H1 (cell line): ENCODE results near the gene MIDN. TPM values are rescaled to one million over a fixed set of nuclear protein-coding genes. Genes with fewer than 3 reads are reported as not detected.

Experiments
- CTCF ChIA-PET: fragments of 300-600 bp; sonication (Branson Sonifier 250); formaldehyde crosslinking; loops from one replicate; lab custom pipeline; 2021; ENCODE audit not compliant: partially characterized antibody; lab: Charles Lee
- POLR2A ChIA-PET: fragments of 300-600 bp; sonication (Branson Sonifier 250); formaldehyde crosslinking; loops from one replicate; lab custom pipeline; 2021; ENCODE audit warnings: inconsistent platforms; ENCODE audit not compliant: partially characterized antibody; lab: Charles Lee
- DNase-seq, 2 experiments: peaks; one replicate each; pipeline versions ENCODE4 v3.0.0 to v3.0.0-alpha.2; 2010 to 2022; ENCODE audit warnings: low spot score in 2 of 2, low read depth in 1 of 2, mixed read lengths in 1 of 2
- FAIRE-seq: peaks from 2 replicates; lab custom pipeline; 2011; peaks lifted over from hg19 to GRCh38; lab: Jason Lieb, UNC
- H2AFZ ChIP-seq: 2 replicates; pipeline ENCODE4 v1.8.1; 2012; ENCODE audit warnings: low read length, inconsistent platforms
- H2AK5ac ChIP-seq: 2 replicates; pipeline ENCODE4 v1.6.1; 2013; ENCODE audit warnings: low read depth, low read length
- H2BK120ac ChIP-seq: replicated peaks from 2 replicates; pipeline ENCODE3; 2013; ENCODE audit warnings: low read depth, low read length, inconsistent platforms
- H2BK12ac ChIP-seq: 2 replicates; pipeline ENCODE4 v1.6.1; 2013; ENCODE audit warnings: low read depth, low read length
- H2BK15ac ChIP-seq: 2 replicates; pipeline ENCODE4 v1.6.1; 2013; ENCODE audit warnings: low read length
- H2BK20ac ChIP-seq: 2 replicates; pipeline ENCODE4 v1.6.1; 2013; ENCODE audit warnings: low read length
- H2BK5ac ChIP-seq: 2 replicates; pipeline ENCODE4 v1.6.1; 2013; ENCODE audit warnings: low read depth, low read length
- H3K14ac ChIP-seq: 2 replicates; pipeline ENCODE4 v1.6.1; 2013; ENCODE audit warnings: inconsistent platforms; ENCODE audit not compliant: insufficient read length
- H3K18ac ChIP-seq: 2 replicates; pipeline ENCODE4 v1.6.1; 2013; ENCODE audit warnings: low read length; ENCODE audit errors: extremely low read depth
- H3K23ac ChIP-seq: 2 replicates; pipeline ENCODE4 v1.6.1; 2013; ENCODE audit warnings: inconsistent platforms; ENCODE audit not compliant: insufficient read length
- H3K23me2 ChIP-seq: 2 replicates; pipeline ENCODE4 v1.6.1; 2013; ENCODE audit warnings: low read depth, low read length
- H3K27ac ChIP-seq: 2 replicates; pipeline ENCODE4 v1.6.1; 2011; ENCODE audit warnings: low read depth, low read length, inconsistent platforms
- H3K27me3 ChIP-seq, 4 experiments: replicated peaks in 1 of 4; 1 replicate in 1 of 4; 2 replicates in 3 of 4; pipeline versions ENCODE4 v1.6.1 to v1.8.1; 2011 to 2013; ENCODE audit warnings: low read length in 3 of 4, mild to moderate bottlenecking in 3 of 4, inconsistent platforms in 2 of 4, mixed read lengths in 2 of 4, moderate library complexity in 1 of 4; ENCODE audit not compliant: control insufficient read depth in 3 of 4, insufficient read depth in 3 of 4; ENCODE audit errors: extremely low read depth in 1 of 4
- H3K36me3 ChIP-seq, 4 experiments: 2 replicates each; pipeline versions ENCODE4 v1.6.1 to v1.8.1; 2011 to 2013; ENCODE audit warnings: mild to moderate bottlenecking in 4 of 4, low read length in 3 of 4, moderate library complexity in 2 of 4, control low read depth in 1 of 4, inconsistent platforms in 1 of 4; ENCODE audit not compliant: insufficient read depth in 4 of 4, control insufficient read depth in 2 of 4
- H3K4ac ChIP-seq: replicated peaks from 2 replicates; pipeline ENCODE3; 2013; ENCODE audit warnings: low read length, low read depth, mixed read lengths, inconsistent platforms; ENCODE audit not compliant: insufficient read length
- H3K4me1 ChIP-seq, 4 experiments: replicated peaks in 1 of 4; 1 replicate in 1 of 4; 2 replicates in 3 of 4; pipeline versions ENCODE4 v1.6.1 to v1.8.1; 2011 to 2013; ENCODE audit warnings: low read length in 3 of 4, inconsistent platforms in 2 of 4, mixed read lengths in 1 of 4; ENCODE audit not compliant: insufficient read depth in 4 of 4, control insufficient read depth in 3 of 4
- H3K4me2 ChIP-seq, 2 experiments: 2 replicates each; pipeline versions ENCODE4 v1.6.1 to v1.8.1; 2011 to 2013; ENCODE audit warnings: low read depth in 2 of 2, low read length in 2 of 2, control low read depth in 1 of 2, inconsistent platforms in 1 of 2, mild to moderate bottlenecking in 1 of 2; ENCODE audit not compliant: insufficient read depth in 1 of 2
- H3K4me3 ChIP-seq, 4 experiments: fragments of 200-600, 300-600 bp in 1 of 4; sonication (generic), shearing (Covaris generic), sonication (Bioruptor Twin) in 1 of 4; 2 replicates each; pipeline versions ENCODE4 v1.5.1 to v1.8.1; 2011 to 2016; ENCODE audit warnings: low read length in 4 of 4, low read depth in 3 of 4, control low read depth in 2 of 4, inconsistent platforms in 2 of 4, mild to moderate bottlenecking in 2 of 4, mixed read lengths in 1 of 4, moderate library complexity in 1 of 4; ENCODE audit not compliant: insufficient read depth in 2 of 4; ENCODE audit errors: extremely low read depth in 1 of 4
- H3K56ac ChIP-seq: replicated peaks from 2 replicates; pipeline ENCODE3; 2013; ENCODE audit warnings: low read depth, mild to moderate bottlenecking, mixed read lengths, low read length, inconsistent platforms; ENCODE audit not compliant: insufficient read length
- H3K79me1 ChIP-seq: 2 replicates; pipeline ENCODE4 v1.6.1; 2013; ENCODE audit warnings: low read depth, low read length, control low read depth
- H3K79me2 ChIP-seq, 2 experiments: 2 replicates each; pipeline versions ENCODE4 v1.6.1 to v1.8.1; 2012 to 2013; ENCODE audit warnings: low read length in 2 of 2, mild to moderate bottlenecking in 2 of 2, inconsistent platforms in 1 of 2; ENCODE audit not compliant: insufficient read depth in 2 of 2, control insufficient read depth in 1 of 2
- H3K9ac ChIP-seq, 4 experiments: replicated peaks in 1 of 4; 1 replicate in 1 of 4; 2 replicates in 3 of 4; pipeline versions ENCODE4 v1.6.1 to v1.8.1; 2011 to 2013; ENCODE audit warnings: low read depth in 3 of 4, low read length in 3 of 4, control low read depth in 2 of 4, mild to moderate bottlenecking in 2 of 4, moderate library complexity in 2 of 4, inconsistent platforms in 1 of 4; ENCODE audit errors: extremely low read depth in 1 of 4
- H3K9me3 ChIP-seq, 2 experiments: 2 replicates each; pipeline versions ENCODE4 v1.6.1 to v1.8.1; 2012 to 2013; ENCODE audit warnings: mild to moderate bottlenecking in 2 of 2, moderate library complexity in 2 of 2, control low read depth in 1 of 2, inconsistent platforms in 1 of 2, low read depth in 1 of 2, low read length in 1 of 2, mixed read lengths in 1 of 2; ENCODE audit not compliant: insufficient read depth in 2 of 2
- H4K20me1 ChIP-seq, 2 experiments: replicated peaks in 1 of 2; 2 replicates each; pipeline versions ENCODE3 to v1.8.1; 2011 to 2013; ENCODE audit warnings: inconsistent platforms in 2 of 2, low read length in 2 of 2, mild to moderate bottlenecking in 1 of 2; ENCODE audit not compliant: insufficient read depth in 2 of 2, control insufficient read depth in 1 of 2
- H4K5ac ChIP-seq: 2 replicates; pipeline ENCODE4 v1.6.1; 2013; ENCODE audit warnings: low read length, low read depth, mixed read lengths, inconsistent platforms; ENCODE audit not compliant: insufficient read length
- H4K8ac ChIP-seq: 2 replicates; pipeline ENCODE4 v1.8.0; 2013; ENCODE audit warnings: mild to moderate bottlenecking, moderate library complexity, low read length, inconsistent platforms; ENCODE audit not compliant: insufficient read depth; ENCODE audit errors: extremely low read depth
- H4K91ac ChIP-seq: replicated peaks from 2 replicates; pipeline ENCODE3; 2013; ENCODE audit warnings: low read length, mixed read lengths, inconsistent platforms; ENCODE audit not compliant: insufficient read length
- GABPA ChIP-seq: IDR thresholded peaks from 2 replicates; pipeline ENCODE4 v1.6.1; 2011; ENCODE audit warnings: mild to moderate bottlenecking, low read length, moderate library complexity, borderline replicate concordance; ENCODE audit not compliant: insufficient read depth
- JUND ChIP-seq: IDR thresholded peaks from 2 replicates; pipeline ENCODE4 v1.6.1; 2011; ENCODE audit warnings: mild to moderate bottlenecking, improper control_type of control experiment, low read length
- RBBP5 ChIP-seq: IDR thresholded peaks from 2 replicates; pipeline ENCODE4 v1.7.1; 2012; ENCODE audit warnings: low read depth, mild to moderate bottlenecking, inconsistent platforms, low read length, moderate library complexity, borderline replicate concordance
- TAF7 ChIP-seq: optimal IDR thresholded peaks from 2 replicates; pipeline ENCODE3; 2011; ENCODE audit warnings: low read depth, mild to moderate bottlenecking, inconsistent platforms, low read length, moderate library complexity, borderline replicate concordance
- WGBS, 2 experiments: shearing (Covaris generic) in 1 of 2; methylation state at CpG; one replicate each; pipeline versions ENCODE4 v1.1.6 to v1.1.7; 2013 to 2015; ENCODE audit warnings: low lambda C conversion rate in 2 of 2, mixed read lengths in 2 of 2, inconsistent platforms in 1 of 2, low coverage in 1 of 2, missing lambda C conversion rate in 1 of 2; ENCODE audit not compliant: insufficient replicate concordance in 2 of 2, insufficient coverage in 1 of 2, insufficient read length in 1 of 2; ENCODE audit errors: extremely low coverage in 1 of 2, missing lambda C conversion rate in 1 of 2; 5-methylcytosine and 5-hydroxymethylcytosine counted together
- polyA plus RNA-seq, 7 experiments: library from polyadenylated mRNA; depleted of rRNA in 3 of 7; stranded (reverse) in 5 of 7; unstranded in 2 of 7; fragments of >200 nt in 5 of 7; fragments of 200-250 nt in 2 of 7; gene quantifications; 1 replicate in 5 of 7; 2 replicates in 1 of 7; 4 replicates in 1 of 7; pipeline versions ENCODE4 v1.2.1 to v1.2.3, GENCODE V29; 2011 to 2013; ENCODE audit warnings: missing spikeins in 2 of 7, mixed read lengths in 2 of 7
- total RNA-seq: library from RNA; stranded (reverse); fragmentation: NEBNext Ultra II Directional; extraction: Animal tissue kit (Norgen Biotek cat#: 25700); gene quantifications from 2 replicates; pipeline ENCODE4 v1.2.1, GENCODE V29; 2021
- TF ChIP-seq, protein P1 (sequence below): IDR thresholded peaks from 2 replicates; pipeline ENCODE4 v1.6.1; 2011; ENCODE audit warnings: low read depth, mild to moderate bottlenecking, low read length; ENCODE audit not compliant: insufficient read depth
- TF ChIP-seq, protein P2 (sequence below): IDR thresholded peaks from 2 replicates; pipeline ENCODE4 v1.6.1; 2012; ENCODE audit warnings: inconsistent platforms

The MIDN gene
- total and polyA plus RNA-seq, 2 of the 8 experiments (the other 6 are each of a cell fraction or from before 2014, with no cell fraction given) = 39.8 to 159 TPM

DNA sequence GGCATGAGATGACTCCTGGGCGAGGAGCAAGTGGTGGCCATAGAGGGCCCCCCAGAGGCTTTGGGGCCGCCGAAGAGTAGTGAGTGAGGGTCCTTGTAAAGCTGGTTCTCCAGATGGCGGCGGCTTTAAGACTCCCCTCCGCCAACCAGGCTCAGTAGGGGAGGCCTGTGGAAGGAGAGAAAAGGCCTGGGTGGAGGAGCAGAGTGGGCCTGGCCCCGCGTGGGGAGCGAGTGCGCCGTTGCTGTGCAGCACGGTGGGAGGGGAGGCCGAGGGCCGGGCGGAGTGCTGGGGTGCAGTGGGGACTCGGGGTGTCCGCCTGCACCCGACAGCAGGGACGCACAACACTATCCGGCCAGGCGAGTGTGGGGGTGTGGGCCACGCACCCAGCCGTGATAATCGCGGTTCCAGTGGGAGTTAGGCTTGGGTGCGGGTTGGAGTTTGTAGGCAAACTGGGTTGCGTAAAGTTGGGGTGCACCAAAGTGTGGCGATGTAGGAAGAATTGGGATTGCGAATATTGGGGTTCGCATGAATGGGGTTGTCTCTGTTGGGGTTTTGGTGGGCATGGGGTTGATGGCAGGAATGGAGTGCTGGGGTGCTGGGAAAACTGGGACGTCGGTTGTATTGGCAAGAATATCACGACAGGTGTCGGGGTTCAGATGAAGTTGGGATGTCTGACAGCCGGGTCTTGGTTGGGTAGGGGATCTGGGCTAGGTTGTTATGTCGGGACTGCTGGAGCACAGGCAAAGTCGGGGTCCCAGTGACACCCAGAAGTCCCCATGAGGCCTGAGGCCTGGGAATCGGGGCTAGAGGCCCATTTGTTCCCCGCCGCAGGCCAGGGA, 20.1 kb downstream of the MIDN start:
- H3K14ac ChIP-seq = no peak overlapping the region
- no peak overlapping the region for H2BK5ac ChIP-seq
- H3K4me2 ChIP-seq = peak overlapping the region; percentile 82 to 83
- peaks cover 7 to 20% of the 10 kb centered on the region in 2 experiments for H4K20me1 ChIP-seq
- H2AFZ ChIP-seq = no peak overlapping the region
- H2BK12ac ChIP-seq = peak overlapping the region; percentile 84; the same call in 1 of the 2 replicates
- H2BK120ac ChIP-seq = no peak overlapping the region
- peaks cover 16% of the 10 kb centered on the region for H3K79me1 ChIP-seq
- TF ChIP-seq RBBP5 = no peak
- TF ChIP-seq, protein P1, sequence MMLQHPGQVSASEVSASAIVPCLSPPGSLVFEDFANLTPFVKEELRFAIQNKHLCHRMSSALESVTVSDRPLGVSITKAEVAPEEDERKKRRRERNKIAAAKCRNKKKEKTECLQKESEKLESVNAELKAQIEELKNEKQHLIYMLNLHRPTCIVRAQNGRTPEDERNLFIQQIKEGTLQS = no peak
- TF ChIP-seq JUND = no peak
- no peak for TF ChIP-seq GABPA
- TF ChIP-seq, protein P2, sequence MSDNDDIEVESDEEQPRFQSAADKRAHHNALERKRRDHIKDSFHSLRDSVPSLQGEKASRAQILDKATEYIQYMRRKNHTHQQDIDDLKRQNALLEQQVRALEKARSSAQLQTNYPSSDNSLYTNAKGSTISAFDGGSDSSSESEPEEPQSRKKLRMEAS = no peak
- TF ChIP-seq TAF7 = no peak
- POLR2A ChIA-PET = interaction anchor here (0.6 to 19.4 kb wide), 100 partner anchors 8 to 696 kb away, joined by 3 to 456 read pairs (median 5); partner anchors contain the start of genes ABCA7, ARHGAP45, ATP5F1D and BSG
- H3K36me3 ChIP-seq = peaks cover 27 to 30% (median 28%) of the 10 kb centered on the region in 4 experiments
- H3K9ac ChIP-seq = no peak overlapping the region
- H3K79me2 ChIP-seq = peaks cover 5 to 31% of the 10 kb centered on the region in 2 experiments
- peaks cover 4 to 50% (median 36%) of the 10 kb centered on the region in 4 experiments for H3K4me1 ChIP-seq
- H2AK5ac ChIP-seq = peak overlapping the region; percentile 68; the same call in 1 of the 2 replicates
- peaks cover 0 to 10% (median 5%) of the 10 kb centered on the region in 4 experiments; a peak in 4 of 7 replicates for H3K27me3 ChIP-seq
- no peak overlapping the region for H3K23ac ChIP-seq
- H3K23me2 ChIP-seq = peaks cover 22% of the 10 kb centered on the region; the same call in 1 of the 2 replicates
- 65% methylated on average over 17 of the region's 40 CpGs; no CpG with 5 or more reads in 1 of the 2 experiments for WGBS, 2 experiments
- DNase-seq (no peak), FAIRE-seq (no peak)
- CTCF ChIA-PET = interaction anchor here (0.6 to 15.9 kb wide), 7 partner anchors 9 to 341 kb away, joined by 3 to 212 read pairs (median 4); partner anchors contain the start of gene ATP5F1D
- H3K27ac ChIP-seq = no peak overlapping the region
- H3K9me3 ChIP-seq = no peaks in the 10 kb centered on the region
- peak overlapping the region; percentile 75 for H3K4ac ChIP-seq
- H4K8ac ChIP-seq = peak overlapping the region; percentile 7
- H3K4me3 ChIP-seq = peak overlapping the region in 3 of 4 experiments; percentile 9 to 95 (median 88); a peak in 4 of 8 replicates
- peak overlapping the region; percentile 88; the same call in 1 of the 2 replicates for H2BK15ac ChIP-seq
- no peak overlapping the region for H4K5ac ChIP-seq
- peak overlapping the region; percentile 64 for H4K91ac ChIP-seq
- no peak overlapping the region for H2BK20ac ChIP-seq
- no peak overlapping the region for H3K56ac ChIP-seq
- H3K18ac ChIP-seq = peak overlapping the region; percentile 60
